GM19372 (cell line): ENCODE data around the gene TEX51.

Experiments
- ATAC-seq: cut with Tn5 transposase; IDR thresholded peaks from one replicate; pipeline ENCODE4 v1.9.1; 2021; ENCODE audit warnings: mild to moderate bottlenecking, low read depth, moderate library complexity; ENCODE audit not compliant: unreplicated experiment

Gene TEX51

DNA sequence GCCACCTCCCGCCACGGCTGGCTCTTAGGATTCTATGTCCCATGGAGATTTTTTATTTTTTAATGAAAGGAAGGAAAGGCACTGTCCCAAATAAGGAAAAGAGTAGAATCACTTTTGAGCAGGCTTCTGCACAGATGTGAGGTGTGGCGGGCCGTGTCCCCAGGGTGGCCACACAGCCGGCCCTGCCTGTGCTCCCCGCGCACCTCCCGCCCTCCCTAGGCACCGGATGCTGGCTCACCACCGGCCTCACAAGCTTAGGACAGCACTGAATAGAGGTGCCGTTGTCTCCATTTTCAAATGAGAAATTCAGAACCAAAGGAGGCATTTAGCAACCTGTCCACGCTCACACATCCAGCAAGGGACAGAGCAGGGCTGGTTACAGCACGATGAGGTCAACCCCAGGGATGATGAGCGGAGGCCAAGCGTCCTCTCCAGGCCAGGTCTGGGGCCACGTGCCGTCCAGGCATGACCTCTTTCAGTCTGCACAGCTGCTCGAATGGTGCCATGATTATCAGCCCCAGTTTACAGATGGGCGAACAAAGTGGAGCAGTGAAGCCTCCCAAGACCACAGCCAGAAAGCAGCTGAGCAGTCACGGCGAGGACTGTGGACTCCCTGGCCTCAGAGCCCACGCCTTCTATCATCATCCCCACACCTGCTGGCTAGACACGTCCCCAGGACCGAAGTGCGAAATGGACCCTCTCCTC lies 20.7 kb upstream of the TEX51 start:
- no peak for ATAC-seq

DNA sequence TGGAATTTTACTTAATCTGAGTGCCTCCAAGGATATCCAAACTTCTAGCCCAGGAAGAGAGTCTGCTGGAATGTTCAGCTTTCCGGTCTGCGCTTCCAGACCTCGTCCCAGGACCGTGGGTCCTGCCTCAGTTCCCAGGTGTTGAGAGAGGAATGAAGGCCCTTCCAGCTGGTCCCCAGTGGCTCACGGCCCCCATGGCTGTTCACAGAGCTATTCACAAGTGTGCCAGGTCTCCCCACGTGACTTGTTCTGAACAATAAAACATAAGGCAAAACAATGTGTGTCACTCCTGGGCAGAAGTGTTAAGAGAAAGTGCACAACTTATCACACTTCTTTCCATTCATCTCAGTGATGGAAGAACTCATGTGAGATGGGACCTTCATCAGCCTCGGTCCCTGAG lies 20.1 kb upstream of the TEX51 start:
- no peak for ATAC-seq

DNA sequence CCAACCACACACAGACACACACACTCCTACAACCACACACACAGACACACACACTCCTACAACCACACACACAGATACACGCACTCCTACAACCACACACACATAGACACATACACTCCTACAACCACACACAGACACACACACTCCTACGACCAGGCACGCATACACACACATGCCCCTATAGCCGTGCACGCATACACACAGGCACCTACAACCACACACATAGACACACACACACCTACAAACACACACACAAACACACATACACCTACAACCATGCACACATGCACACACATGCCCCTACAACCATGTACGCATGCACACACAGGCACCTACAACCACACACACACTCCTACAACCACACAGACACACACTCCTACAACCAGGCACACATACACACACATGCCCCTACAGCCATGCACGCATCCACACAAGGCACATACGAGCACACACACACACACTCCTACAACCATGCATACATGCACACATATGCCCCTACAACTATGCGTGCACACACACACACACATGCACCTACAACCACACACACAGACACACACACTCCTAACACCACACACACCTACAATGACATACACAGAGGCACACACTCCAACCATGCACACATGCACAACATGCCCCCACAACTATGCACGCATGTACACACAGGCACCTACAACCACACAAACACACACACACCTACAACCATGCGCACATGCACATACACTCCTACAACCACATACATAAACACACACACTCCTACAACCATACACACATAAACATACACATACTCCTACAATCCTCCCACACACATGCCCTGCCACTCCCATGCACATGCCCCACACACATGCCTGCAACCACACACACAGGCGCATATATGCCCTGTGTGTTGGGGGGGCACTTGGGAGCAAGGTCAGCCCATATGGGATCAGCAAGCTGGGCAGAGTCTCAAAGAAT lies 19.1 kb upstream of the TEX51 start:
- no peak for ATAC-seq

DNA sequence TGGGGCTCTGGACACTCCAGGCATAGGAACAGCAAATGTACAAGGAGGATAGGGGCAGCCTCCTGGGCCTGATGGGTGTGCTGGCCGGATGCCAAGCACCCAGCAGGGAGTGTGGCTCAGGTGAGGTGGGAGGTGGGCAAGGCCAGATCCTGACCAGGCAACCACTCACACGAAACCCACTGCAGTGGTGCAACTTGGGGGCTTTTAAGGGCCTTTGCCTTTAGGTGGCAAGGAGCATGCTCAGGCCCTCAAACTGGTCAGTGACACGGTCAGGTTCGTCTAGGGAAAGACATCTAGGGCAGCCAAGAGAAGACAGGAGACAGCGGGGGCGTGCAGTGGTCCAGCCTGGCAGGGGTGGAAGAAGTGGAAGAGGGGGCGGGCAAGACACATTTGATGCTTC lies 18.4 kb upstream of the TEX51 start:
- ATAC-seq = no peak

DNA sequence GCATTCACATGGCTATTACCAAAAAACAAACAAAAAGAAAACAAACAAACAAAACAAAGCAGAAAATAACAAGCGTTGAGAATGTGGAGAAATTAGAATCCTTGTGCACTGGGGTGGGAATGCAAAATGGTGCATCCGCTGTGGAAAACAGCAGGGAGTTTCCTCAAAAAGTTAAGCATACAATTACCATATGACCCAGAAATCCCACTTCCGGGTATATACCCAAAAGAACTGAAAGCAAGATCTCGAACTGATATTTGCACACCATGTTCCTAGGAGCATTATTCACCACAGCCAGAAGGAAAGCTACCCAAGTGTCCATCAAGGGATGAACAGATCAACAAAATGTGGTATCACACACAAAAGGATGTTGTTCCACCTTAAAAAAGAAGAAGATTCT lies 17.9 kb upstream of the TEX51 start:
- no peak for ATAC-seq

DNA sequence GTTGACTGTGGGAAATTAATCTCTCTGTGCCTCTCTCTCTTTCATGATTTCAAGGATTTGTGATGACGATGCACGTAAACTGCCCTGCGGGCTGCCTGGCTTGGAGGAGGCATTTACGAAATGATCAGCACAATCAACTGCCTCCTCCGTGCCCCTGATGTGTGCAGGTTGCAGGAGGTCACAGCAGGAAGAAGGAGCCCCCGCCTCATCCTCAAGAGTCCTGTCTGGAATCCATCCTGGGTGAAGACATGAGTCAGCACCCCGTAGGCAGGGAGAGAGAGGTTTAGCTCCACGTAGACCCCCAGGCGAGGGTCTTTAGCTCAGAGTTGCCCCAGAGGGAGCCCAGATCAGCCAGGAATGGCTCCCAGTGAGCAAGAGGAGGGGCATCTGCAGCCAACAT lies 17.1 kb upstream of the TEX51 start:
- ATAC-seq = no peak

DNA sequence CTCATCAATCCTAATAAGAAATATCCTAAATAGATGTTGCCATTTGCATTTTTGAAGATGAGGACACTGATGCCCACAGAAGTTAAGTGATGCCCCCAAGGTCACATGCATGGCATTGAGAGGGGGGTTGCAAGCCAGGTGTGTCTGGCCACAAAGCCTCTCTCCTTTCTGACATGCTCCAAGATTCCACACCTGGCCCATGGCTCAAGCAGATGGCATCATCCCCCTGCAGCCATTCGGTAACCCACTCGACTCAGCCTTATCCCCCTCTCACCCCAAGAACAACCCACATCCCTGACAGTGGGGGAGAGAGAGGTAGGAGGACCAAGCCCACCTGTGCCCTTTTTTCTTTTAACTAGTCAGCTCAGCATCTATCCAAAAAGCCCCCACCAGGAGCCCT lies 16.5 kb upstream of the TEX51 start:
- no peak for ATAC-seq

DNA sequence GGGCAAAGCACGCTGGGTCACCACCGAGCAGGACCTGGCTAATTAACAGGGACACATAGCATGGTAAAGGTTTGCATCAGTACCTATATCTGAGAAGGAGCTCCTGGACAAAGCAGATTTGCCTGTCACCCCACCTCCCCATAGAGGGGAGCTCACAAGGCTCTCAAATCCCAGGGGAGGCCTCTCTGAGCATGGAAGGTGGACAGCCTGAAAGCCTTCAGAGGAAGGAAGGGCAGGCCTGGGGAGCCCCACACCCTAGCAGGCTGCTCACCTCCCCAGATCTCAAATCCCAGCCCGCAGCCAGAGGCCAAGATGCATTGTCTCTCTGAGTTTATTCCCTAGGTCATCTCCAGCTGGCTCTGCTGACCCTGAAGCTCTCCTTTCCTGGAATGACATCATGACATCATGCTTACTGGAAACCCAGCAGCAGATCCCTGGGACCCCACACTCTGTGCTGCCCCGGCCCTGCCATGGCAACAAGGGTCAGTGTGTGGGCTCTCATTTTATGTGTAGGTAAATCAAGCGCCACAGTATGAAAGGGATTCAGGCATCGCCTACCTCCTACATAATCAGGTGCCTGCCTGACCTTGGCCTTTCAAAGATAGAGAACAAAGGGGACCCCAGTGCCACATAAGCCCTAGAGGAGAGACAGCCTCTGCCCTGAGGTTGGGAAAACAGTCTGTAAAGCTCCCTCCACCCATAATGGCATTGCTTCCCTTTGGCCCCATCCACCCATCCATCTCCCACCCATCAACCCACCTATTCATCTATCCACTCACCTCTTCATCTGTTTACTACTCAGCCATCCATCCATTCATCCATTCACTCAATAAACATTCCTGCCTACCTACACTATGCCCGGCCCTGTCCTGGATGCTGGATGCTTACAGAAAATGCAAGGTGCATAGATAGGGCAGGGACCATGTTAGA lies 15.7 kb upstream of the TEX51 start:
- no peak for ATAC-seq

DNA sequence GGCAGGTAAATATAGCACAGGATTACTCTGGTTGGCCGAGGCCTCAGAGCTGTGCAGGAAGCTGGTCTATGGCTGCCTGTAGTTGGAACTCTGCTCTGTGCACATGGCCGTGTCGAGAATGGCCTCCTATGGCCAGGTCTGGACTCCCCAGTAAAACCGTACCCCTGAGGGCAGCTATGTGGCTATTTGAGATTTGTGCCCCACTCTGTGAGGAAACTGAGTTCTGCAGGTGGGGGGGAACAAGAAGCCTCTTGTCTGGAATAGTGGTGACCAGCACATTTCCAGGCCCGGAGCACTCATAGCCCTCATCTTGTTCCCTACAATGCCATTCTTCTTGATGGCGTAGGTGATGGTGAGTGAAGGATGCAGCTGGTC lies 15.0 kb upstream of the TEX51 start:
- no peak for ATAC-seq

DNA sequence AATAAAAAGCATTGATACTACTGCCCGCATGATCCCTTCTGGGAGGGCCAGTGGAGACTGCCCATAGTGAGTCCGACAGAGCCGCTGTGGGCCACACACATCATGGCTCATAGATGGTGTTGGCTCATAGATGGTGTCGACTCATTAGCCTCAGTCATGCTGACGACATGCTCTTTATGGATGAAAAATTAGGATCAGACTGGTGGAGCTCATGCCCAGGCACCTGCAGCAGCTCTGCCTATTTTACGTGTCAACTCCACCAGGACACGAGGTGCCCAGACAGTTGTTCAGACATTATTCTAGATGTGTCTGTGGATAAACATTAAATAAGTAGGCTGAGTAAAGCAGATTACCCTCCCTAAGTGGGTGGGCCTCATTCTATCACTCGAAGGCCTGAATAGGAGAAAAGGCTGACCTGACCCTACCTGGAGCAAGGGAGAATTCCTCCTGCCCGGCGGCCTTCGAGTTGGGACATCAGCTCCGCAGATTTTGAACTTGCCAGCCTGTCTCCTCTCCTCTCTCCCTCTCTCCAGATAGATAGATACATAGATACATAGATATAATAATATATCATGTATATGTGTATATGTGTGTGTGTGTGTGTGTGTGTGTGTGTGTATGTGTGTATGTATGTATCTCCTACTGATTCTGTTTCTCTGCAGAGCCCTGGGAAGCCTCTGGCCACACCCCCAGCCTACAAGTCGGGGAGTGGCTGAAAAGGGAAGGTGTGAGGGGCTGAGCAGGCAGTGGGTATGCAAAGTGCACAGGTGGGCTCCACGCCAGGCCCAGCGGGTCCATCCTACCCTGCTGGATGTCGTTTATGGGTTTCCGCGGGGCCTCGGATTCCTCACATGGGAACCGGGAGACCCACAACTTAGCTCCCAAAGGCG lies 13.6 kb upstream of the TEX51 start:
- no peak for ATAC-seq

DNA sequence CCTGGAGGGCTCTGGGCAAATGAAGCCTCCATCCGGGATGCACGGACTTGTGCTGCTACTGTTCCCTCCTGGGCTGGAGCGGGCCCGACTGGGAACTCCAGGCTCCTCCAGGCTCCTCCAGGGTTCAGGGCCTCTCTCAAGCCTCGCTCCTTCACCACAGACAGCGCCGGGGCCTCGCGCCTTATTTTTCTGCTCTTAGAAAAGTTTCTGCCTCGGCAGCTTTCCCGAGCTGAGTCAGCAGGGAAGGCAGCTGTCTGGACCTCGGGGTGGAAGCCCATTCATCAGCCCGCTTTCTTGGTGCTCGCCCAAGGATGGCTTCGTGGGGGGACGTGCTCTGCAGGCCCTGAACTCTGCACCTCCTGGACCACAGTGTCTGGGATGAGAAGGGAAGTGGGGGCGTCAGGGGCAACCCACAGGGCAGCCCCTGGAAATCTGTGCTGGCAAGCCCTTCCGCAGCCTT lies 12.9 kb upstream of the TEX51 start:
- ATAC-seq = no peak

DNA sequence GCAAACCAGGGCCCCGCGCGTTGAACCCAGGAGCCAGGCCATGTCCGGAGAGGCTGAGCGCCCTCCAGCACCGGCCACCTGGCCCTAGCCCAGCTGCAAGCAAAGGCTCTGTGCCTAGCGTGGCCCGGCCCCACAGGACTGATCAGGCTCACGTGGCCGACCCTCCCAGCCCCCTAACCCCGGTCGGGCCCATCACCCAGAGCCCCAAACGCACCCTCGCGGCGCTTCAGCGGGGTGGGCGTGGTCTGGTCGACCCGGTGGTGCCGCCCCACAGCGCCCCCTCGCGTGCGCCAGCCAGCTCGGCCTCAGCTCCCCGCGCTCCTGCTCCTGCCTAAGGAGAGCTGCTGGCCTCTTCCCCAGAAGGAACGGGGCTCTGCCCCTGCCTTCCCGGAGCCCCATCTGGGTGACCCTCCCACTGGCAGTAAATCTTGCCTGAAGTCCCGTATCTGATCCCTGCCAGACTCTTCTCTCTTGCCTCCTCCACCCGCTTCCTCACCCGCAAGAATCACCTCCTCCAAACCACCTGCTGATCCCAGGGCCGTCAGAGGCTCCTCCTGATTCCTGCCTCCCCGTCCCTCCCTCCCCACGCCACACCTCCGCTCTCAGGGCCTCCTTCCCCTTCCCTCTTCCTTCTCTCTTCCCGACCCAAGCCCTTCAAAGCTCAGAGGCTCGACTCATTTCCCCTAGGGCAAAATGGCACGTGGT lies 12.3 kb upstream of the TEX51 start:
- ATAC-seq = peak; percentile 63

DNA sequence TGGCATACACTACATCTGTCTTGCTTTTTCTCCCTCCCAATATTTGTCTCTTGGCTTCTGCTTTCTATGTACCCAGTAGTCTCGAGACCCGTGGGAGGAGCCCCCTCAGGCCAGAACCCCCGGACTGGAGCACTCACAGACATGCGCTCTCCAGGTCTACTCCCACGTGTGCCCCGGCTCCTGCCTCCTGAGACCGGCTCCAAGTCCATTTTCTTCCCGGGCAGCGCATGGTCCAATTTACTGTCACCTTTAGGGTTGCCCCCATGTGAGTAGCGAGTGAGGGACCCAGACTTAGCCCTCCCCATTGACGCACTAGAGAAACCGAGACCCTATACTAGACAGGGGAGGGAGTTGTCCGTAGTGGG lies 11.8 kb upstream of the TEX51 start:
- ATAC-seq = no peak

DNA sequence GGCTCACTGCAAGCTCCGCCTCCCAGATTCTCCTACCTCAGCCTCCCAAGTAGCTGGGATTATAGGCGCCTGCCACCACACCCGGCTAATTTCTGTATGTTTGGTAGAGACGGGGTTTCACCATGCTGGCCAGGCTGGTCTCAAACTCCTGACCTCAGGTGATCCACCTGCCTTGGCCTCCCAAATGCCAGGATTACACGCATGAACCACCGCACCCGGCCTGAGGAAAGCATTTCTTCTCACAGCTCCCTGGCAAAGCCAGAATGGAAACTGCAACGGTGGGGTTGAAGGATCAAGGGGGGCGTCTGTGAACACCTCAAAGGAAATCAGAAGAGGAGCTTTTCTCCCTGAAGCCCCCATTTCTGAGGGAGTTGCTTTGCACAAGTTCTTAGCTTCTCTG lies 11.2 kb upstream of the TEX51 start:
- no peak for ATAC-seq

DNA sequence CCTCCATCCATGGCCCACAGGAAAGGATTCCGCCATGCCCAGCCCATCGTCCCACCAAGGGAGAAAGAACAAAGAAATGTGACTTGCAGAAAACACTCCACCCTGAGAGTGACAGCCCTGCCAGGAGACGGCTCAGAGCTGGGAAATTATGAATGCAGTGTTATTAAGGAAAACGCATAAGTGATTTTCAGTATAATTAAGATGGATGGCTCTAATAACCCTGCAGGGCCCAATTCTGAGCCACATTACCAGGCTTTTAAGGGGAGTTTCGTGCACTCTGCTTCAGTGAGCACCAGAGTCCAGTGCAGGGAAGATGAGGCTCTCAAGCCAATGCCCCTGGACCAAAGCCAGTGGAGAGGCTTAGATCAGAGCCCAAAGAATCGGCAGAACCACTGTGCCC lies 10.6 kb upstream of the TEX51 start:
- no peak for ATAC-seq

DNA sequence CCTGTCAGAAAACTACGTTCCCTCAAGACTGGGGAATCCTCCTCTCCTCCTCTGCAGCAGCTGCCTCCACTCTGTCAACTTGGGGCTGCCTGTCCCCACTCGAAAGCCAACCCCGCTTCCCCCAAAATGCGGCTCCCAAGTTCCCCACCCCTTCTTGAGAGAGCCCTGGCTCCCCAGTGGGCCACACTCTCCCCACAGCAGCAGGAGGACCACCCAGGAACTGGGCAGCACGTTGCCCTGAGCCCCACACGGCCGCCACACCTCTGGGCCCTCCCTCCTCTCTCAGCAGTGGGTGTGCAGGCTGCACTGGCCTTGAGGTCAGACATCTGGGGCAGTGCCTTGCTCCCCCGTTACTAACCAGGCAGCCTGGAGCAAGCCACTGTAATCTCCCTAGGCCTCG lies 9.6 kb upstream of the TEX51 start:
- no peak for ATAC-seq

DNA sequence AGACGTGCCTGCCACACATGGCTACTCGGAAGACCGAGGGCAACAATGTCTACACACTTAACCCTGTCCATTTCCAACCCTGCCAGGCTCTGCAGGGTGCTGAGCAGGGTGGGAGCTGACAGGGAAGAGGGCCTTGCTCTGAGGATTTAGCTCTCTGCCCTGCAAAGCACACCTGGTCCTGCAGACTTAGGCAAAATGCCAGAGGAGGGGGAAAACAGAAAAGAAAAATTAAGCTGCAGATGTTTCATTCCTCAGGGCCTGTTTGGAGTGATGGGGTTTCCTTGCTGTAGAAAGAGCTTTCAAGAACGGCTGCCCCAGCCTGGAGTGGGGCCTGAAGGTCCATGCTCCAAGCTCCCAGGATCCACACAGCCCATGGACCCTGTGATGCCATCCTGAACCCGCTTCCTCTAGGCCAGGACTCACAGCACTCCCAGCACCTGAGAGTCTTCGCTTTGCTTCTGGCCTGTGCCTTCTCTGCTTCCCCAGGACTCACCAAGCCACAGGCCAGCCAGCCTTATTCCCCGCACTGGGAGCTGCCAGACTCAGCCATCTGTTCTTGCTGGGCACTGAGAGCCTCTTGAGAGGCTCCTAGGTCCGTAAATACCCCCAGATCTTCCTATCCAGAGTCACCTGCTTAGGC lies 9.1 kb upstream of the TEX51 start:
- no peak for ATAC-seq

DNA sequence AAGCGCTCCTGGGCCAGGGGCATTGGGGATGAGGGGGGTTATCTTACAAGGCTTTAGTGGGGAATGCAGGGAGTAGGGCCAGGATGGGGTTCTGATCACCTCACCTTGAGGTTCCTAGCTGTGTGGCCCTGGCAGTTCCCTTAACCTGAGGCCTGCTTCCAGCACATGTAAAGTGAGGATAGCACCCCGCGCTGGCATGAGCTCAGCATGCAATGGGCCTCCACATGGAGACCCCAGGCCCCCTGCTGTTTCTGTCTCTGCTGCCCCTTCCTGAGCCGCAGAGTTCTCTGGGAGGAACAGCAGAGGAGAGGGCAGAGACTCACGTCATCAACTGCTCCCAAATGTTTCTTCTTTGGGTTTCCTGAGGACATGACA lies 8.6 kb upstream of the TEX51 start:
- ATAC-seq = no peak
